Activated CD4-positive, alpha-beta T cell treated with anti-CD3 and anti-CD28 coated beads, Interleukin-2, amount 50 U/mL, for 4 hours (primary cell): Measurements from ENCODE around the gene GDPD2.
"Not testable (repeated sequence)": the region's sequence is repeated elsewhere in the genome, so short reads cannot be mapped to it uniquely, and the experiment has no call there.

Experiments used
- DNase-seq, 2 experiments: peaks; one replicate each; pipeline ENCODE4 v3.0.0-alpha.2; 2020

GDPD2 gene, protein sequence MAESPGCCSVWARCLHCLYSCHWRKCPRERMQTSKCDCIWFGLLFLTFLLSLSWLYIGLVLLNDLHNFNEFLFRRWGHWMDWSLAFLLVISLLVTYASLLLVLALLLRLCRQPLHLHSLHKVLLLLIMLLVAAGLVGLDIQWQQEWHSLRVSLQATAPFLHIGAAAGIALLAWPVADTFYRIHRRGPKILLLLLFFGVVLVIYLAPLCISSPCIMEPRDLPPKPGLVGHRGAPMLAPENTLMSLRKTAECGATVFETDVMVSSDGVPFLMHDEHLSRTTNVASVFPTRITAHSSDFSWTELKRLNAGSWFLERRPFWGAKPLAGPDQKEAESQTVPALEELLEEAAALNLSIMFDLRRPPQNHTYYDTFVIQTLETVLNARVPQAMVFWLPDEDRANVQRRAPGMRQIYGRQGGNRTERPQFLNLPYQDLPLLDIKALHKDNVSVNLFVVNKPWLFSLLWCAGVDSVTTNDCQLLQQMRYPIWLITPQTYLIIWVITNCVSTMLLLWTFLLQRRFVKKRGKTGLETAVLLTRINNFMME

DNA sequence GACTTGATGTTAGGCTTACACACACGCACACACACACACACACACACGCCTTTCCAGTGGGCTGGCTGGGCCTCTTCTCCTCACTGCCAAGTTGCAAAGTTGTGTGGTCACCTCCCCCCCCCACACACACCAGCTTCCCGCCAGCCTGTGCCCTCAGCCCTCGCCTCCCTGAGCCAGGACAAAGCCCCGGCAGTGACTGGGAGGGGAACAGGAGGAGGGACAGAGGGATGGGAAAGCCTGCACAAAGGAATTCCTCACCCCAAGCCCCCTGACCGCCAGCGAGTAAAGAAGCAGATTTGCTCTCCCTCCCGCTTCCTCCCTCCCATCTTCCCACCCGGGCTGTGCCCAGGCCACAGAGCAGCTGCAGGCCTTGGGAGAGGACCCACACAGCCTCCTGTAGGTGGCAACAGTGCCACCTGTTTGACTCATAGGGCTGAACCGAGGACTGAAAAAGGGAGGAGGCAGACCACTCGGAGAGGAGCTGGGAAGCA lies at the start of gene GDPD2:
GDPD2 (plus strand) TSS at position 464 of the 491 bp plus-strand sequence. CDS start 1,671 bp downstream, outside the sequence.
- no peak for DNase-seq

- DNase-seq = no peak
Observed at GRCh38 chrX:70386235-70386634, 36.9 kb upstream of the GDPD2 start.

GRCh38 chrX:70398899-70399298 lies 24.2 kb upstream of the GDPD2 start:
- no peak for DNase-seq

DNA sequence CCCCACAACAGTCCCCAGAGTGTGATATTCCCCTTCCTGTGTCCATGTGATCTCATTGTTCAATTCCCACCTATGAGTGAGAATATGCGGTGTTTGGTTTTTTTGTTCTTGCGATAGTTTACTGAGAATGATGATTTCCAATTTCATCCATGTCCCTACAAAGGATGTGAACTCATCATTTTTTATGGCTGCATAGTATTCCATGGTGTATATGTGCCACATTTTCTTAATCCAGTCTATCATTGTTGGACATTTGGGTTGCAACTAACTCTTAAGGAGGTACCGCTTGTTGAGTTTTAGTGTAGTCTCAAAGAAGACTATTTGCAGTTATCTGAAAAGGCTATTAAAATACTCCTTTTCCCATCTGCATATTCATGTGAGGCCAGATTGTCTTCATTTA lies 22.9 kb upstream of the GDPD2 start:
- DNase-seq = not testable (repeated sequence)

DNA sequence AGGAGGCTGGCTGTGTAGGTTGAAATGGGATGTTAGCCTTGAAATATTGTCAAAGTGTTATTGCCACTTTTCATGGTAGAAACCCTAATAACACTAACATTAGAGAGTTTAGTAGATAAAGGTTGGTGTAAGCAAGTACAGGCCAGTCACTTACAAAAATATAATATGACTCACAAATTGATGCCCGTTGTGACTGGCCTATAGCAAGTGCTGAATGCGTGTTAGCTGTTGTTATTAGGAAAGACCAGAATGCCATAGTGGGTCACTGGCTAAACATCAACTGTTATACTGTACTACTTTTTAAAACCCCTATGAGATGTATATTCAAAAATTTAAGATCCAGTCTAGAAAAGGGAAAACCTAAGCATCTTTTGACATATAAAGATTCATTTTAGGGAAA lies 20.4 kb upstream of the GDPD2 start:
- no peak for DNase-seq

- no peak for DNase-seq
Observed at GRCh38 chrX:70405003-70405402, 18.1 kb upstream of the GDPD2 start.

DNA sequence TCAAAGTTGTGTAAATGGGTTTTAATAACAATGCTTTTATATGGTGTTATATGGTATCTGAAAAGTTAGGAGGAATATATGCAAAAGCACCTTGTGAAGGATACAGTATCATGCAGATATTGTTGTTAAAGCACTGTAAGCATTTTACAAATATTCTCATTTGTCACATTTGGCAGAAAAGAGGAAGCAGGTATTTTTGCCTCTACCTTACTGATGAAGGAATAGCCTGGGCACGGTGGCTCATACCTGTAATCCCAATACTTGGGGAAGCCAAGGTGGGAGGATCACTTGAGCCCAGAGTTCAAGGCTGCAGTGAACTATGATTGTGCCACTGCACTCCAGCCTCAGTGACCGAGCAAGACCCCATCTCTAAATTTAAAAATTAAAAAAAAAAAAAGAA lies 12.2 kb upstream of the GDPD2 start:
- DNase-seq = no peak

DNA sequence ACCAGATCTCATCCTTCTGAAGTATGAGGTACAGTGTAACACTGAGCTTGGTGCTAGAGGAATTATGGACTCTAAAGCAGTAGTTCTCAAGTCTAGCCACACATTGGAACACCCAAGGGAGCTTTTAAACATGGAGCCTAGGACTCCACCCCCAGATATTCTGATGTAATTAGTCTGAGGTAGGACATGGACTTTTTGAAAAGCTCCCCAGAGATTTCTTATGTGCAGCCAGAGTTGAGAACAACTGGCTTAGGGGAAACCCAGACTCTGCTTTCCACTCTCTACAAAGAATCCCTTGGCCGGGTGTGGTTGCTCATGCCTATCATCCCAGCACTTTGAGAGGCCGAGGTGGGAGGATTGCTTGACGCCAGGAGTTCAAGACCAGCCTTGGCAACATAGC lies 11.6 kb upstream of the GDPD2 start:
- no peak for DNase-seq

GRCh38 chrX:70421618-70422017 lies 1.5 kb upstream of the GDPD2 start:
- no peak for DNase-seq

DNA sequence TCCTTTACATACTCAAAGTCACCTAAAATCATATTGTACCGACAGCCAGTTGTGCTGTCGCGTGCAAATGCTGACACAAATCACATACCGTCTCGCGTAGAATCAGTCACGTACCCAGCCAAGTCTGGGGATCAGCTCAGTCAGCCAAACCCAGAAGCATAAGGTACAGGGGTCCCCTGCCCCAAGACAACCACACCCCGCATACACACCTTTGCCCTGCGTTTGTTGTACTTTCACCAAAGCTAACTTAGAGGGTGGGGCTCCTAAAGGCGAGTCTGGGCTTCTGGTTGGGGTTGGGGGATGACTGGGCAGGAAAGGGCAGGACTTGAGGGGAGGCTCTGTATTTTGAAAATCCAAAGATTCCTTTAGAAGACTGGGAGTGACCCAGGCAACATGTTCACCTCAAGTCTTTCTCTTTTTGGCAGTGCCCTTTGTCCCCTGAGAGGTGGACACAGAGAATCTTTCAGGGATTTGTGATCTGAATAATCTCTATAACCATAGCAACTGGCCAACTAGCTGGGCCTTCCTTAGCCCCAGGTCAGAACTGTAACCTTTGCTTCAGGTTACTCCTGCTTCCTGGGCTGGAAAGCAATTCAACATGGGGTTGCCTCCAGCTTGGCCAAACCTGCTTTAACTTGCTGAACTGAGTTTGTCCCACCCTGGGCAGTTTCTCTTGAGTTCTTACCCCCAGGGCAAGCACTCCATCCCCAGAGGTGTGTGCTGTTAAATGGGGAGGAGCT lies 992 bp downstream of the GDPD2 start:
- DNase-seq = no peak

DNA sequence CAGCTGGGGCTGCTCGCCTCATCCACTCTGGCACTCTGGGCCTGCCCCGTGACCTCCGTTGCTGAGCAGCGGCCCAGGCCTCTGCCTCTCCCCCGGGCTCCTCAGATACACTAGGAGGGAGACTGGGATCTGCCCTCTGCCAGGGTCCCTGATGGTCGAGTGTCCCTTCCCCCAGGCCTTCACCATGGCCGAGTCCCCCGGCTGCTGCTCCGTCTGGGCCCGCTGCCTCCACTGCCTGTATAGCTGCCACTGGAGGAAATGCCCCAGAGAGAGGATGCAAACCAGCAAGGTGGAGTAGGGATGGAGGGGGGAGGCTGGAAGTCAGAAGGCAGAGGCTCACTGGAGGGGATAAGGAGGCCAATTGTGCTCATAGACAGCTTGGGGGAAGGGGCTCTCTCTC lies 1.7 kb downstream of the GDPD2 start:
- no peak for DNase-seq

GRCh38 chrX:70426286-70427278 lies 3.5 kb downstream of the GDPD2 start:
- DNase-seq = no peak

GRCh38 chrX:70427365-70427764 lies 4.3 kb downstream of the GDPD2 start:
- DNase-seq = no peak

DNA sequence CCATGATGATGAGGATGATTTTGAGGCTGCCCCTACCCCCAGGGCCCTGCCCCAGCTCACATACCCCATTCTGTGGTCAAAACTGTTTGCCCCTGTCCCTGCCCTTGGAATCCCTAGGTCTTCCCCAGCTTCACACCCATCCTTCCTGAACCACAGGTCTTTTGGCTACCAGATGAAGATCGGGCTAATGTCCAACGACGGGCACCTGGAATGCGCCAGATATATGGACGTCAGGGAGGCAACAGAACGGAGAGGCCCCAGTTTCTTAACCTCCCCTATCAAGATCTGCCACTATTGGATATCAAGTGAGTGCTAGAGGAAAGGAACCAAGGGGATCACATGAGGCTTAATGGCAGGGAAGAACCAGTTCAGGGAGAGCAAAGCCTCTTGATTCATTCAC lies 6.6 kb downstream of the GDPD2 start:
- DNase-seq = no peak

DNA sequence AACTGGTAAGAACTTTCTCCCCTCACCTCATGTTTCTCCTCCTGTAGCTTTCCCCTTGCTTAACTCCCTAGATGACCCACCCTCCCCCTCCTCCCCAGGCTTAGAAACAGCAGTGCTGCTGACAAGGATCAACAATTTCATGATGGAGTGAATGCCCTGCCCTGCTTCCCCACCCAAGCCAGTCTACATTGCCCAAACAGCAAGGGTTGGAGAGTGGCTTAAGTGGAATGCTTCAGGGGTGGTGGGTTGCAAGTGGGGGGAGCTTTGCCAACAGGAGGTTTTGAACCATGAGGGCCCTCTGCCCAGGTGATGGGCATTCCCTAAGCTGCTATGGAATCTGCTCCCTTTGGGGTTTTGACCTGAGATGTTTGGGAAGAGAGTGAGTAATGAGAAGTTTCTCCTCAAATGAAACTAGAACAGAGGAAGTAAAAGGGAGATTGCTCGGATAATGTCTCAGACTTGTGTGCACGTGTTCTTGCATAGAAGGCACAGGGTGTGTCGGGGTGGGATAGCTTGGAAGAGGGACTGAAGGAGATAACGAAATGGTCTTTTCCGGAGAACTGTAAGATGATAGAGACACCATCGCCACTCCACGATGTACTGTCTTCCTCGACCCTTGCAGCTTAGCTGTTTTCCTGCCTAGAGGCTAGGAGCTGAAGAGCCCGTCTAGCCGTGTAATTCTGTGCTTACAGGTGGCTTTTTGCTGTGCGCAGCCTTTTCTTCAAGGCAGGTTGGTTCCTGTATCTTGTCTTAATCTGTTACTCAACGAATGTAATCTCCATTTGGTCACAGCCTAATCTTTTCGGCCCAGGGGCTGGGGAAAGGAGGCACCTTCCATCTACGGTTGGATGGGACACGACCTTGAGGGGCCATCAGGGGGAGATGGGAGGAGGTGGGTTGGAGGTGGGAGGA lies 10.1 kb downstream of the GDPD2 start:
- no peak for DNase-seq

GRCh38 chrX:70433848-70434351 lies 10.8 kb downstream of the GDPD2 start:
- DNase-seq = peak; percentile 62 to 68

DNA sequence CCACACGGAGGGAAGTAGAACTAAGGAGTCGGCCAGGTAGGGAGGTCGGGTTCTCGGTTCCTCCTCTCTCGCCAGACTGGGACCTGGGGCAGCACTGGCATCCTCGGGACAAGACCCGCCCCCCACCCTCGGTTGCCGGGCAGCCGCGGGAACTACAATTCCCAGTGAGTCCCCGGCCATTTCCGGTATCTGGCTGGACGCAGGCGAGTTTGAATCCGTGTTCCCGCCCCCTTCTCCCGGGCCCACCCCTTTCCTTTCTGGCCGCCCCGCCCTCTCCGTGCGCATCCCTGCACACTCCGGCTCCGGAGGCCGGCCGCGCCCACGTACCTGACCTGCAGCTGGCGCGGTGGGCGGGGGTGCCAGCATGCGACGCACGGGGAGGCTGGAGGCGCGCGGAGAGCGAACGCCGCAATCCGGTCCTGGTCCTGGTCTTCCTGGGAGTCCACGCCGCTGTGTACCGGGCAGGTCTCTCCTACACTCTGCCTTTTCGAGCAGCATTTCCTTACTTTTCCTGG lies 11.3 kb downstream of the GDPD2 start:
- peak; percentile 31 to 41 for DNase-seq

DNA sequence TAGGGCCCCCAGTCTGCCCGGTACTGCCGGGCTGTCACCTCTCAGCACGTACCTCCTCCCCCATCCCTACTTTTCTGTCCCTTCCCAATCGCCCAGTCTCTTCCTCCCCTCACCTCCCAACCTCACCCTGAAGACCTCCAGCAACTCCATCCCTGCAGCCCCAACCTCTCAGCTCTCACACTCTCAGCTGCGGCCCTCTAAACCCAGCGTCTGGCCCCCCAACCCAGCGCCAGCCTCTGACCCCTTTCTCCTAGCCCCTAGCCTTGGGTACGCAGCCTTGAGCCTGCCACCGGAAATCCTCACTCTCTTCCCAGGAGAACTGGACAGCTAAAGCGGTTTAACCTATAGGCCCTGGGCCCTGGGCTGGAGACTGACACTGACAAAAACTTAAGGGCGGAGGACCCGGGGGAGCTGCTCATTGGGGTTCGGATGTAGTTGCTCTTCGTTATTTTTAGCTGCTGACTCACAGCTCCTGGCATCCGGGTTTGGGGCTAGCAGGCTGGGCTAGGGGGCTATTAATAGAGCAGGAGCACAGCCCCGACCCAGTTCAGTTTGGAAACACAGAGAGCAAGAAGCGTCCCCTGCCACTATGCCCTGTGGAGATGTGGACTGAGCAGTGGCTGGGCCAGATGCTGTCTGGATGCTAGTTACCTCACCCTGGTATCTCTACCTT lies 11.9 kb downstream of the GDPD2 start:
- DNase-seq = no peak

- no peak for DNase-seq
Observed at GRCh38 chrX:70436343-70436742, 13.2 kb downstream of the GDPD2 start.

DNA sequence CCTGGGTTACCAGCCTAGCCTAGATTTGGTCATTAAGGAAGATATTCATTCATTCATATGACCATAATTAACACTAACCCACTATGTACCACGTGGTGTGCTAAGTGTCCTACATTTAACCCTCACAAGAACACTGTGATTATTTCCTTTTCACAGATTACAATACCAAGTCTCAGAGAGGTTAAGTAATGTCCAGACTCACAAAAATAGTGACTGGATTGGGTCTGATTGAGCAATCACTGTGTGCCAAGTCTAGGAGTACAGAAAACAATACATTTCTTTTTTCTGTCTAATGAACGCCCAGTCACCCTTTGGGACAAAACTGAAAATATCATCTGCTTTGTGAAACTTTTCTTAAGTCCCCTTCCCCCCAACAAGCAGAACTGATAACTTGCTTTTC lies 13.9 kb downstream of the GDPD2 start:
- DNase-seq = no peak
